HG02981 (cell line): ENCODE results near the gene RAPGEF2.

Source experiments
- ATAC-seq: cut with Tn5 transposase; IDR thresholded peaks from one replicate; pipeline ENCODE4 v1.9.1; 2021; ENCODE audit warnings: mild to moderate bottlenecking, moderate library complexity; ENCODE audit not compliant: unreplicated experiment

Gene RAPGEF2

DNA sequence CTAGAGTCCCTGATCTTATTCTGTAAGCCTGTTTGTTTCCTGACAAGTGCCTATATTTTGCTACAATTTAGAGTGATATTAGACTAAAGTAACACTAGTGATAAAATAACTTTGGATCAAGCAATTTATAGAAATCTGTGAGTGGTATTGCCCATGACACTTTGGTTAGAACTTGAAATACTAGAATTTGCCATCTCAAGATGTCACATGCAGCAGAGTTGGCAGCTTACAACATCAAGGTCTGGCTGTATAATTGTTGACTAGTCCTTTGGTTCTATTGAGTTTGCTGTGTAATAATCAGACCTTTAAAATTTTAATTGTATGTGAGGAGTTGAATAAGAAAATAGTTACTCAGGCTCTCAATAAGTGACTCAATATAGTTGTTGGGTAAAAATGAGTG, 167.1 kb downstream of the RAPGEF2 start:
- ATAC-seq, result no peak

DNA sequence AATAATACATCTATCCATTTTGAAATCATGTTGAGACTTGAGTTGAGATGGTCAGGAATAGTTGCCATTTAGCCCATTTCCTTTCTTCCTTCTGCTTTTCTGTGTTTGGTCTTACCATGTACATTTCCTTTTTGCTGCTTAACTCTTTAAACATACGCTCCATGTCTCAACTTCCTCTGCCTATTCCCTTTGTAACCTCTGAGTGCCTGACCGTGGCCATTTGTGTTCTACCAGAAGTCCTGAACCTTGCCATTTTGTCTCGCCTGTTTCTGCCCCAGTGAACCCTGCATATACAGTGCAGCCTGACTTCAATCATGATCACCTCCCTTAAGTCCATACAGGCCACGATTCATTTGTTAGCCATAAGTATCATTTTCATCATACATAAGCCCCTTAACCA, 169.0 kb downstream of the RAPGEF2 start:
- no peak for ATAC-seq

DNA sequence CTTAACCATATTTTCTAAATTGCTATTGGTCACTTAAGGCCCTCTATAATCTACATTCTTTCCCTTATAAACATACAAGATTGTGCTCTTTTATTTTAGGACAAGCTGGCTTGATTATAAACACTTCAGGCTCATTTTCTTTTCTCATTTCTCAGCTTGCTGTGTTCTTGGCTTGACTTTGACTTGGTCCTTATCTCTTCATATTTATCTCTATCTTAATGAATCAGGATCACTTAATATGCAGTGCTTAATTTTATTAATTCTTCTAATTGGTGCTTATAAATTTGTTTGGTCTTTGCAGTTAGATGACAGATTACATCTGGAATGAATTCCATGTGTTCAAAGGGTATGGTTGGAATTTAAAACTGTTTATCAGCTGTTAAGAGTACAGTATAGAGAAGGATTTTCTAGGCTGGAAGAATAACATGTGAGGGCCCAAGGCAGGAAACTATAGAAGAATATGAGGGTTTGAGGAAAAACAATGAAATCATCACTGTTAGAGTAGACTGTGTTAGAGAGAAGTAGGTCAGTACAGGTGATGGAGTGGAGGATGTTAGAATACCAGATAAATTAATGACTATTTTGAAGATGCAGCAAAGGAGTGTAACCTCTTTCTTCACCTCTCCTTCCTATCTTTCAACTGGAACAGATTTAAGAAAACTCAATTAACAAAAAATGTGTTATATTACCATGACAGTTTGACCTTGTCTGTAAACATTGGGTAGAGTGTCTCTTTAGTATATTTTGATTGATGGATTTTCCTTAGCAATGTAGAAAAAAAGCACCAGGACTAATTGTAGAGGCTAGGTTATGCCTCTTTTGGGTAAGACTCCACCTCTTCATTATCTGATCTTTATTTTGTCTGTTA, 169.6 kb downstream of the RAPGEF2 start:
- no peak for ATAC-seq

DNA sequence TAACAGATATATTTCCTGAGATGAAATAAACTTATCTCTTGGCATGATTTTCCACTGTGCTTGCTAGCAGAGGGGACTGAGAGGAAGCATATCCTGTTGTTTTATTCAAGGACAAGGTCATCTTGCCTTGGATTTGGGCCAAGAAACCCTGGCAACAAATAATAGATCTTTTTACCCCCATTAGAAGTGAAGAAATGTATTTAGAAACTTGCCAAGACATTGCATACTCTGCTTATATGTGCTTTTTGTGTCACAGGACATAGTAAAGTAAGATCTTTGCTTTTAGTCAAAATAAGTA, 170.2 kb downstream of the RAPGEF2 start:
- ATAC-seq, result no peak

DNA sequence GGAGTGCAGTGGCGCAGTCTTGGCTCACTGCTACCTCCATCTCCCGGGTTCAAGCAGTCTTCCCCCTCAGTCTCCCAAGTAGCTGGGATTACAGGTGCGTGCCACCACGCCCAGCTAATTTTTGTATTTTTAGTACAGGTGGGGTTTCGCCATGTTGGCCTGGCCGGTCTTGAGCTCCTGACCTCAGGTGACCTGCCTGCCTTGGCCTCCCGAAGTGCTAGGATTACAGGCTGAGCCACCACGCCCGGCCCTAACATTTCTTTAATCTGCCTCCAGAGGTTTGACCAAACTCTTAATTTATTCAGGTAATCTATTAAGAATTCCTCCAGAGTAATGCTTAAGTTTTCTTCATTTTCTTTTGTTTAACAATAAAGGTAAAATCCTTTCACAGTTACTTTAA, 171.0 kb downstream of the RAPGEF2 start:
- no peak for ATAC-seq

DNA sequence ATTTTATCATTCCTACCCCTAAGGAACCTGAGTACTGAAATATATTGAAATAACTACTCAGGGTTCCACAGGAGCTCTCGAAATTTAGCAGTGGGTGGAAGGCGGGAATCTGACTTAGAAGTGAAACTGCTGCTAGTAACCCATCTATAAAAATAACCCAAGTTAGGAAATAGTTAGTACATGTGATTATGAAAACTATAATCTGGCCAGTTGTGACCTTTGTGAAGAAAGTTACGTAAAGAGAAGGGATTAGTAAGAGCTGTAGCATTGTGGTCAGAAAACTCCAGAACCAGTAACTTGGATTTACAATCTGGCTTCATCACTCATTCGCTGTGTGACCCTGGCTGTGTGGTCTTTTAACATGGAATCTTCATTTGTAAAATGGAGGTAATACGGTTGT, 175.5 kb downstream of the RAPGEF2 start:
- no peak for ATAC-seq

DNA sequence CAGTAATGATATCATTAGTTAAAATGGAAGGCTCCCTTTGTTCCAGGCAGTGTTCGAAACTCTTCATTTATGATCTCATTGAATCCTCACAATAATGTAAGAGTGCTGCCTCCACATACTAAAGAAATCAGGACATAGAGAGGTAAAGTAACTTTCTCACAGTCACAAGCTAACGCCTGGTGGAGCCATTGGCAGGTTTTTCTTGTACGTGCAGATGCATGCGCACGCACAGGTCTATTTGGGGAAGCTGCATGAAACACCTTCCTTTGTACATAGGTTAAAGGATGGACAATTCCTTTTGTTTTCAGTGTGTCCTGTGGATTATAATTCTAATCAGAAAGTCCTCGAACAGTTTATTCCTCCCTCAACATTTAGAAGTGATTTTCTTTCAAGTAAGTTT, 176.2 kb downstream of the RAPGEF2 start:
- no peak for ATAC-seq

DNA sequence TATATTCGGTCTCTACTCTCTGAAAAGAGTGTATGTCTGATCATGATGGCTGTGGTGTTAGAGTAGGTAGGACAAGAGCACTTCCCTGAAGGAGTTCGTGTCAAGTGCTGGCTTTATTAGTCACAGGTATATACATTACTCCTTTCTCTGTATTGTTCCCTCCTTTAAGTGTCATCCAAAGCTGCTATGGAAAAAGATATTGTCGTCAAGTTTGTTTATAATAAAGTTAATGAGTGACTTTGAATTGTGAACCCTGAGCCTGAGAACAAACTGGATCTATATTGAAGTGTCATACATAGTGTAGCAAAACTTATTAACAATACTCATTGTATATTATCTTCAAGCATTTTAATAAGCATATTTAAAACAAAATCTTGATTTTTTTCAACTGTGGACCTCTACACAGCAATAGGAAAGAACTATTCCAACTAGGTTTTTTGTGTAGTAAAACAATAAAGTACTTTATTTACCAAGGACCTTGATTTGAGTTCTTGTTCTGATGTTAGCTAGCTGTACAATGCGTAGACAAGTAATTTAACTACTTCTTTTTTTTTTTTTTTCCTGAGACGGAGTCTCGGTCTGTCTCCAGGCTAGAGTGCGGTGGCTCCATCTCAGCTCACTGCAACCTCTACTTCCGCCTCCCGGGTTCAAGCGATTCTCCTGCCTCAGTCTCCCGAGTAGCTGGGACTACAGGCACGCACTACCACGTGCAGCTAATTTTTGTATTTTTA, 177.7 kb downstream of the RAPGEF2 start:
- no peak for ATAC-seq

DNA sequence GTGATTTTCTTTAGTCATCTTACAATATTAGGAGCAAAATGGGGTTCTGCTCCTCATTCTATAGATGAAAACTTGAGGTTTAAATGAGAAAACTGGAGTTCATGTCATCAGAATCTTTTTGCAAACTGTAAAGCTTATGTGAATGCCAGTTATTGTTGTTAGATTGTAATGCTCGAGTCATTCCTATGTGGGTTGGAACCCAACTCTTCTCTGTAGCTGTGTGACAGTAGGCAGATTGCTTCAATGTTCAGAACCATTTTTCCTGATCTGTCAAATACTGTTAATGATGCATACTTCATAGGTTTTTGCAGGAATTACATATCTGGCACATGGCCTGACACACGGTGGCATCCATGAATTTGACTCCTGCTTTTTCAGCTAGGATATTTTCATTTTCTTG, 178.9 kb downstream of the RAPGEF2 start:
- no peak for ATAC-seq

DNA sequence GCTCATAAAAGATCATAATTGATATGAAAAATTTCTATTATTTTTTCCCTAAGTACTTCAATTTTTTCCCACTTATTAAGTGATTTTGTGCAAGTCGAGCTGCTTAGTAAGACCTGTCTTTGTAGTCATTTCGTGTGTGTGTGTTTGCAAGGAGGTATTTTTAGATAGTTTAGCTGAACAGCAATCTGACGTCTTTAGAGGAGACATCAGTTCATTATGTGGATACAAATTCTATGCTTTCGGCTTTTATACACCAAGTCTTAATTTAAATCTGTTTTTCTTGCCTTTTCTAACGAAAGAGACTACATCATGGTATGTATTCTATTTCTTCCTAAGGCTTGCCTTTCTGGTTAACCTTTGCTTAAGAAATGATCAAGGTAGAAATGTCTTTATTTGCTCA, 179.4 kb downstream of the RAPGEF2 start:
- ATAC-seq, result no peak

DNA sequence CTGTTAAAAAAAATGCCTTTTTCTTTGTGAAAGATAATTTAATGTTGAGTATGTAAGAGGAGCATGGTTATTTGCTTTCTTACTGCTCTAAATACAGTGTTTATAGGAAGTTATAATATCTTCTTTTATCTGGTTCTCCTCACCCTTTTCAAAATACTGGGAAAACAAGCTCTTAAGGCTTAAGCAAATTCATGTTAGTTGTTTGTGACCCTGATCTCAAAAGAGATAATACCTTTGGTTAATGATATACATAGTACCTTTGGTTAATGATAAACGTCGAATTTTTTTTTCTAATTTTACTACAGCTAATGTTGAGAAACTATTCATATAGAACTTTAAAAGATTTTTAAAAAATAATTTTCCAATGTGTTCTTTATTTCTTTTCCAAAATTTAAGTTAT, 180.1 kb downstream of the RAPGEF2 start:
- ATAC-seq, result no peak

DNA sequence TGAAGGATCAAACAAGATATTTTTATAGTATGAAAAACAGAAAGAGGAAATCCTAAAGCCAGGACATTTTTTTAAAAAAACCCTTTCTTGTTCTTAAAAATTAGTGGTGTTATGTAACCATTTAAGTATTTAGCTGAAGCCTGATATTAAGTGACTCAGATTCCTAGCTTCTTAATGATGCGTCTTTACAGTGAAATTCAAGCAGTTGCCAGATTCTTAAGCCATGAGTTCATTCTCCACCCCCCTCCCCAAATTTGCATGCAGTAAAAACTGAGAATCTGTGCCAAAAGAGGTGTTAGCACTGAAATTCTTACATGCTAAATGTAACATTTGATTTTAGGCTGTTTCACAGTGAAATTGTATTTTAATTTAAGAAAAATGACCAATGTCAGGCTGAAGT, 180.8 kb downstream of the RAPGEF2 start:
- ATAC-seq, result no peak

DNA sequence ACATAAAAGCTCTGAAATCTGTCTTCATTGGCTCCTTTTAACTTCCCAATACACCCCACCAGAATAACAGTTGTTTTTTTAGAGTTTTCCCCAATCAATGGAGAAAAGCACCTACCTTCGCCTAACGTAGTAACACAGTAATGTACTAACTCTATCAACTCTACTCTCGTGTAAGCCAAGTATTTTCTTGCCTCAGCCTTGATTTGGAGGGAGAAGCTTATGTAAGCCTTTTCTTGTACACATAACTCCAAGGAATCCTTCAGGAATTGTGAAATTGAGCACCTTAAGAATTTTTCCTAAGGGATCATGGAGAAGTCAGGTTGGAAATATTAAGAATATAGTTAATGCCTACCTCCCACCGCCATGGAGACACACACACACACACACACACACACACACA, 181.2 kb downstream of the RAPGEF2 start:
- ATAC-seq, result no peak

DNA sequence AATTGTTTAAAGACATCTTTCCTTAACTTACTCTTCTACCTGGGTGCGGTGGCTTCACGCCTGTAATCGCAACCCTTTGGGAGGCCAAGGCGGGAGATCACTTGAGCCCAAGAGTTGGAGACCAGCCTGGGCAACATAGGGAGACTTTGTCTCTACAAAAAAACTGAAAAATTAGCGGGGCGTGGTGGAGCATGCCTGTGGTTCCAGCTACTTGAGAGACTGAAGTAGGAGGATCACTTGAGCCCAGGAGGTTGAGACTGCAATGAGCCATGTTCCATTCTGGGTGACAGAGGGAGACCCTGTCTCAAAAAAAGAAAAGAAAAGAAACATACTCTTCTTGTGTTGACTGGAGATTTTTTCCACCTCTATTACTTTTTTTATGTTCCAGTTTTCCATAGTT, 181.9 kb downstream of the RAPGEF2 start:
- no peak for ATAC-seq

DNA sequence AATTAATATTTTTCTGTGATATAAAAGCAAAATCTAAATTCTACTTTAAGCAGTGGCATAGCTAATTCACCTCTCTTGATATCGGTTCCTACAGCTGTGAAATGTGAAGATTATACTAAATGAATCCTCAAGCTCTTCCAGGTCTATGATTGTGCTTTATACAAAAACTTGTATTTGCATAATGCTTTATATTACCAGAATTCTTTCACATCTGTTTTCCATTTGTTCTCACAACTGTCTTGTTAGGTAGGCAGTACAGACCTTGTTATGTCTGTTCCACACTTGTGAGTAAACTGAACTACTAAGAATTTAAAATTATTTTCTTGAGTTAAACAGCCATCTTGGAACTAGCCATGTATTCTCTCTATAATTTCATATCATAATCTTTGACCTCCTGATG, 184.9 kb downstream of the RAPGEF2 start:
- ATAC-seq, result no peak

DNA sequence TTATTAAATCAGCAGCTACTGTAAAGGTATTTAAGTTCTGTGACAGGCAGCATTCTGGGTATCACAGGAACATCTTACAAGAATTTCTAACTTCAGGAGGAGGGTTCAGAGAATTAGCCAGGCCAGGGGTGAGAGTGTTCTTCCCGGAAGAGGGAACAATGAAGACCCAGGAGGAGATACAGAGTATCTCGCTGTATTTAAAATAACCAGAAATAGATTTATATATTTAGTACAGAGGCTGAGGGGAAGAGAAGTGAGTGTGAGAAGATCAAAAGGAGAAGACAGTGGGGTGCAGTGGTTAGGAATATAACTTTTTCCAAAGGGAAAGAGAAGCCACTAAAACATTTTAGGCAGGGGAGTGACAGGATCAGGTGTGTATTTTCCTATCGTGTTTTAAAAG, 186.8 kb downstream of the RAPGEF2 start:
- no peak for ATAC-seq

DNA sequence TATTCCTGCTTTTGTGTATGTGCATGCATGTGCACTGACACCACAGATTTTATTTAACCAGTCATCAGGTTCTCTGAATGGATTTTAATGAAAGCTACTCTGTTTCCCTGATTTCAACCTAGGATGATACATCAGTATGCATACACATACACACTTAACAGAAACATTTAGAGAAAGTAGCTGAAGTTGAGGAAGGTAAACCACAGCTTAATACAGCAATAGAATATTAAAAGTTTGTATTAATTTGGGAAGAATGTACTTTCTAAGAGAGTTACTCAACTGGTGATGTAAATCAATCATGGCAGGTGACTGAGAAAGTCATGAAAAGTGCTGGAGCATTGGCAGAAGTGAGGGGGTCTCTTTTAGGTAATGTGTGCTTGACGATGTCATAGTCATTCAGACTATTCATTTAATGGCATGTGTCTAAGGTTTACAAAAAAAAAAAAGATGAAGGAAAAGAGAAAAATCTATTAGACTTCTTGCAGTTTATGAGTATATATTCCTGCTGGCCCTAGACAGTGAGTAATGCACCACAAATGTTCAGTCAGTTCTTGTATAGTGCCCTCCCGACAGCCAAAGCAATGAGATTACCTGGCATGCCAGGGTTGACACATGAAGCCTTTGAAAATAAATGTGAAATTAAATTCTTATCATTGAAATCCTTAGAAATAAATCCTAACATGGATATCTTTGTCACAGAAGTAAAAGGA, 187.6 kb downstream of the RAPGEF2 start:
- no peak for ATAC-seq

DNA sequence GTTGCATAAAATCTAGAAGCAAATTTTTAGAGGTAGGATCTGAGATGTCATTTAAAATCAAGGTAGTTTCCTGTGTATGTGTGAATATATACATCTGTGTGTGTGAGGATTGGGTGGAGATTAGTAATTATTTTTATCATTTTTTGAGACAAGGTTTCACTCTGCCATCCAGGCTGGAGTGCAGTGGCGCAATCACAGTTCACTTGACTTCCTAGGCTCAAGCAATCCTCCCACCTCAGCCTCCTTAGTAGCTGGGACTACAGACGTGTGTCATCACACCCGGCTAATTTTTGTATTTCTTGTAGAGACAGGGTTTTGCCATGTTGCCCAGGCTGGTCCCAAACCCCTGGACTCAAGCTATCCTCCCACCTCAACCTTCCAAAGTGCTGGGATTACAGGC, 188.3 kb downstream of the RAPGEF2 start:
- no peak for ATAC-seq

DNA sequence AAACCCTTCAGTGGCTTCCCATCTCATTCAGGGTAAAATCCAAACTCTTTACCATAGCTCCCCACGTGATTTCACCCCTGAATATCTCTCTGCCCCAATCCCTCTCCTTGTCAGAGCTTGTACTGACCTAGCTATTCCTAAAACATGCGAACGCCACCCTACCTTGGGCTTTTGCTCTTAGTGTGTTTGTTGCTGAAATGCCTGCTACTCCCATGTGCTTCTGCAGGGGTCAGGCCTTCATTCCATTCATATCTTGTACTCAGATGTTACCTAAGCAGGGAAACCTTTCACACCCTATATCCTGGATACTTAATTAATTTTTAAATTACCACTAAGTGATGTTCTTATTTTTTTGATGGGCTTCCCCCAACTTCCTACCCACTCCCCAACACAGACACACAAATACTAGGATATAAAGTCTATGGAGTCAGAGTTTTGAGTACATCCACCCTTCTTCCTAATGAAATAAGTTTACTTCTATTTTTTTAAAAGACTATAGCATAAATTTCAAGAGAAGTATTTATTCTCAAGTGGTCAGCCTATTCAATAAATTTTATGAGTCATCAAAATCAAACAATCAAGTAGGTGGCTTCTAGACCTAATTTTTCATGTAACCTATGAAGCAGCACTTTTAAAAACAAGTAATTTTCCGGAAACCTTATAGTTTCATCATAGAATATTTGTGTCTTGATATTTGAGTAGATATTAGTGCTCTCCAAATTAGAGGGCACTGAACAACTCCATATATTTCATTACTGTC, 189.4 kb downstream of the RAPGEF2 start:
- no peak for ATAC-seq

DNA sequence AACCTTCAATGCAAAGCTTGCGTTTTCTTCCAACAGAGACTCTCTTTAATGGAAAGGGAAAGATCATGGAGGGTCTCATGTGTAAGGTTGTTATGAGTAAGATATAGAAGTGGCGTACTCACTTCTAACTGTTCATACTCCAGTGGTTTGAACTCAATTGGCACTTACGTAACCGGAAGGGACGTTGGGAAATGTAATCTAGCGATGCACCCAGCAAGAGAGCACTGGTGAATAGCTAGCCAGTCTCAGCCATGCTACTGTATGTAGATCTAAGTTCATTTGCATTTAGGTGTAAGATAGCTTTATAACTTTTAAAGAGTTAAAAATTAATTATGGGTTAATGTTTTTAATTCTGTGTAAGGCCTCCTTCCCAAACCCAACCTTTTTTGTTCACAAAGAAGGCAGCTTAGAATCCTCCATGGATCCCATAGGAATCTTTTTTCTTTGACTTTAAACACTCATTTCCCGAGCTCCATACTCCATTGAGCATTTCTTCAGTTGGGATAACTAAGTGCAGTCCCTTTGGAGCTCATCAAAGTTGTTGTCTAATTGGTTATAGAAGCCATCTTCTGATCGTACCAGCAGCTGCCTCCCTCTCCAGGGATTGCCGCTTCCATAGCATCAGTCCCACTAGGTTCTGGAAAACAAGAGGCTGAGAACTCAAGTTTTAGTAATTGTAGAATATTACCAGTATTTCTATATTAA, 191.1 kb downstream of the RAPGEF2 start:
- no peak for ATAC-seq

DNA sequence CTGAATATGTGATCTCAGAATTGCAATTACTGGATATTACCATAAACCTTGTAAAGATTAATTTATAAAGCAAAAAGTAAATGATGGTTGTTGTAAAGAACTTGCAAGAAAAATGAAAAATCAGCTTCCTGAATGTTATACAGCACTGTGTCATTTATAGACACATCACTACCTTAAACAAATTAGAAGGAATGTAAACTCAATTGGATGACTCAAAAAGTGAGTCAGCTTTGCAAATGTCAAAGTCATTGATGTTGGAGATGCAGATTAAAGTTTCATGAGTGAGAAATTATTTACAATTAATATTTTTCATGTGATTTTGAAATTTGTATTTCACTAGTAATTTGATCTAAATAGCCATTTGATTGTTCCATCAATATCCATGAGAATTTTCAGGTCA, 193.2 kb downstream of the RAPGEF2 start:
- no peak for ATAC-seq
